ENCODE measurements around the gene APOC4.

DNA sequence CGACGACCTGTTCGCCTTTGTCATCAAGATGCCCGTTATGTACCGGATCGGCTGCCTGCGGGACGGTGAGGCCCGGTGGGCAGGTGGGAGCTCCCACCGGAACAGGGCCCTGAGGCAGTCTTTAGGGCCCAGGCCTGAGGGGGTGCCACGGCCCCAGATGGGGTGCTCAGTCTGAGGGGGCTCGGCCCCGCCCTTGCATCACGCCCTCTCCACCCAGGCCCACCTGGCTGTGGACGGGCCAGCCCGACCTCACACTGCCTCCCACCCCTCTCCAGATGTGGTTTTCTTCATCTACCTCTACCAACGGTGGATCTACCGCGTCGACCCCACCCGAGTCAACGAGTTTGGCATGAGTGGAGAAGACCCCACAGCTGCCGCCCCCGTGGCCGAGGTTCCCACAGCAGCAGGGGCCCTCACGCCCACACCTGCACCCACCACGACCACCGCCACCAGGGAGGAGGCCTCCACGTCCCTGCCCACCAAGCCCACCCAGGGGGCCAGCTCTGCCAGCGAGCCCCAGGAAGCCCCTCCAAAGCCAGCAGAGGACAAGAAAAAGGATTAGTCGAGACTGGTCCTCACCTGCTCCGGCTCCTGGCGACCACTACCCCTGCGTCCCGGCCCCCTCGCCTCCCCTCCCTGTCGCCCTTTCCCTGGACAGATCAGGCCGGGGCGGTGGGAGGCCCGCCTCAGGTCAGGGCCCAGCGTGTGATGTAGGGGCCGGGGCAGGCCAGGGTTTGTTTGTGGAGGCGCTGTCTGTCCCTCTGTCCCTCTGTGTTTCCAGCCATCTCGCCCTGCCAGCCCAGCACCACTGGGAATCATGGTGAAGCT is 50.5 kb downstream of the APOC4 start:
- TF ChIP-seq EGR1 (IDR thresholded peaks at IDR 0.05; ENCODE audit: low read depth in 2 of 2): no peak
- TF ChIP-seq, protein P1, sequence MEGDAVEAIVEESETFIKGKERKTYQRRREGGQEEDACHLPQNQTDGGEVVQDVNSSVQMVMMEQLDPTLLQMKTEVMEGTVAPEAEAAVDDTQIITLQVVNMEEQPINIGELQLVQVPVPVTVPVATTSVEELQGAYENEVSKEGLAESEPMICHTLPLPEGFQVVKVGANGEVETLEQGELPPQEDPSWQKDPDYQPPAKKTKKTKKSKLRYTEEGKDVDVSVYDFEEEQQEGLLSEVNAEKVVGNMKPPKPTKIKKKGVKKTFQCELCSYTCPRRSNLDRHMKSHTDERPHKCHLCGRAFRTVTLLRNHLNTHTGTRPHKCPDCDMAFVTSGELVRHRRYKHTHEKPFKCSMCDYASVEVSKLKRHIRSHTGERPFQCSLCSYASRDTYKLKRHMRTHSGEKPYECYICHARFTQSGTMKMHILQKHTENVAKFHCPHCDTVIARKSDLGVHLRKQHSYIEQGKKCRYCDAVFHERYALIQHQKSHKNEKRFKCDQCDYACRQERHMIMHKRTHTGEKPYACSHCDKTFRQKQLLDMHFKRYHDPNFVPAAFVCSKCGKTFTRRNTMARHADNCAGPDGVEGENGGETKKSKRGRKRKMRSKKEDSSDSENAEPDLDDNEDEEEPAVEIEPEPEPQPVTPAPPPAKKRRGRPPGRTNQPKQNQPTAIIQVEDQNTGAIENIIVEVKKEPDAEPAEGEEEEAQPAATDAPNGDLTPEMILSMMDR (IDR thresholded peaks at IDR 0.05; ENCODE audit: low read depth, low read length, missing input control): no peak
- TF ChIP-seq, protein P2, sequence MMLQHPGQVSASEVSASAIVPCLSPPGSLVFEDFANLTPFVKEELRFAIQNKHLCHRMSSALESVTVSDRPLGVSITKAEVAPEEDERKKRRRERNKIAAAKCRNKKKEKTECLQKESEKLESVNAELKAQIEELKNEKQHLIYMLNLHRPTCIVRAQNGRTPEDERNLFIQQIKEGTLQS (IDR thresholded peaks at IDR 0.05): no peak
- TF ChIP-seq, protein P3, sequence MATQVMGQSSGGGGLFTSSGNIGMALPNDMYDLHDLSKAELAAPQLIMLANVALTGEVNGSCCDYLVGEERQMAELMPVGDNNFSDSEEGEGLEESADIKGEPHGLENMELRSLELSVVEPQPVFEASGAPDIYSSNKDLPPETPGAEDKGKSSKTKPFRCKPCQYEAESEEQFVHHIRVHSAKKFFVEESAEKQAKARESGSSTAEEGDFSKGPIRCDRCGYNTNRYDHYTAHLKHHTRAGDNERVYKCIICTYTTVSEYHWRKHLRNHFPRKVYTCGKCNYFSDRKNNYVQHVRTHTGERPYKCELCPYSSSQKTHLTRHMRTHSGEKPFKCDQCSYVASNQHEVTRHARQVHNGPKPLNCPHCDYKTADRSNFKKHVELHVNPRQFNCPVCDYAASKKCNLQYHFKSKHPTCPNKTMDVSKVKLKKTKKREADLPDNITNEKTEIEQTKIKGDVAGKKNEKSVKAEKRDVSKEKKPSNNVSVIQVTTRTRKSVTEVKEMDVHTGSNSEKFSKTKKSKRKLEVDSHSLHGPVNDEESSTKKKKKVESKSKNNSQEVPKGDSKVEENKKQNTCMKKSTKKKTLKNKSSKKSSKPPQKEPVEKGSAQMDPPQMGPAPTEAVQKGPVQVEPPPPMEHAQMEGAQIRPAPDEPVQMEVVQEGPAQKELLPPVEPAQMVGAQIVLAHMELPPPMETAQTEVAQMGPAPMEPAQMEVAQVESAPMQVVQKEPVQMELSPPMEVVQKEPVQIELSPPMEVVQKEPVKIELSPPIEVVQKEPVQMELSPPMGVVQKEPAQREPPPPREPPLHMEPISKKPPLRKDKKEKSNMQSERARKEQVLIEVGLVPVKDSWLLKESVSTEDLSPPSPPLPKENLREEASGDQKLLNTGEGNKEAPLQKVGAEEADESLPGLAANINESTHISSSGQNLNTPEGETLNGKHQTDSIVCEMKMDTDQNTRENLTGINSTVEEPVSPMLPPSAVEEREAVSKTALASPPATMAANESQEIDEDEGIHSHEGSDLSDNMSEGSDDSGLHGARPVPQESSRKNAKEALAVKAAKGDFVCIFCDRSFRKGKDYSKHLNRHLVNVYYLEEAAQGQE (IDR thresholded peaks at IDR 0.05): no peak
- no peak for TF ChIP-seq SP1 (IDR thresholded peaks at IDR 0.05)
- no peak for TF ChIP-seq TAF1 (conservative IDR thresholded peaks at IDR 0.05)
- no peak for TF ChIP-seq GABPA (IDR thresholded peaks at IDR 0.05 in 1 of 2, conservative IDR thresholded peaks at IDR 0.05 in 1 of 2)
- TF ChIP-seq NR2F2 (IDR thresholded peaks at IDR 0.05): no peak
- TF ChIP-seq, protein P4, sequence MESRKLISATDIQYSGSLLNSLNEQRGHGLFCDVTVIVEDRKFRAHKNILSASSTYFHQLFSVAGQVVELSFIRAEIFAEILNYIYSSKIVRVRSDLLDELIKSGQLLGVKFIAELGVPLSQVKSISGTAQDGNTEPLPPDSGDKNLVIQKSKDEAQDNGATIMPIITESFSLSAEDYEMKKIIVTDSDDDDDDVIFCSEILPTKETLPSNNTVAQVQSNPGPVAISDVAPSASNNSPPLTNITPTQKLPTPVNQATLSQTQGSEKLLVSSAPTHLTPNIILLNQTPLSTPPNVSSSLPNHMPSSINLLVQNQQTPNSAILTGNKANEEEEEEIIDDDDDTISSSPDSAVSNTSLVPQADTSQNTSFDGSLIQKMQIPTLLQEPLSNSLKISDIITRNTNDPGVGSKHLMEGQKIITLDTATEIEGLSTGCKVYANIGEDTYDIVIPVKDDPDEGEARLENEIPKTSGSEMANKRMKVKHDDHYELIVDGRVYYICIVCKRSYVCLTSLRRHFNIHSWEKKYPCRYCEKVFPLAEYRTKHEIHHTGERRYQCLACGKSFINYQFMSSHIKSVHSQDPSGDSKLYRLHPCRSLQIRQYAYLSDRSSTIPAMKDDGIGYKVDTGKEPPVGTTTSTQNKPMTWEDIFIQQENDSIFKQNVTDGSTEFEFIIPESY (IDR thresholded peaks at IDR 0.05): no peak

All from liver (tissue), 3 donors.